WTC11 (cell line): ENCODE data around the gene CYTH3. TPM values are rescaled to one million over a fixed set of nuclear protein-coding genes. Genes with fewer than 3 reads are reported as not detected.

Source experiments
- ATAC-seq: fragments of 200-7000 bp; cut with Tn5 transposase; 2 replicates; pipeline ENCODE4 v1.10.0; 2021; ENCODE audit warnings: mild to moderate bottlenecking, moderate library complexity
- CTCF ChIA-PET: fragments of 300-600 bp; sonication (Branson Sonifier 250); formaldehyde crosslinking; loops from one replicate; lab custom pipeline; 2021; ENCODE audit warnings: antibody characterized with exemption; lab: Charles Lee
- POLR2A ChIA-PET: fragments of 350-600 bp; sonication (Branson Sonifier 250); formaldehyde crosslinking; loops from one replicate; lab custom pipeline; 2021; ENCODE audit warnings: antibody characterized with exemption; lab: Charles Lee
- DNase-seq: peaks from one replicate; pipeline ENCODE4 v3.0.0; 2021; ENCODE audit warnings: low spot score
- H3K27ac Mint-ChIP-seq: 2 replicates; pipeline ENCODE4 v1.8.0; 2021; ENCODE audit warnings: mixed read lengths
- H3K27me3 Mint-ChIP-seq: 2 replicates; pipeline ENCODE4 v1.8.0; 2021; ENCODE audit warnings: low read depth, mild to moderate bottlenecking, moderate library complexity, mixed read lengths
- H3K36me3 Mint-ChIP-seq: 2 replicates; pipeline ENCODE4 v1.8.0; 2021; ENCODE audit warnings: mixed read lengths
- H3K4me1 Mint-ChIP-seq: 2 replicates; pipeline ENCODE4 v1.8.0; 2022; ENCODE audit warnings: mixed read lengths
- H3K4me3 Mint-ChIP-seq: 2 replicates; pipeline ENCODE4 v1.8.0; 2021; ENCODE audit warnings: mild to moderate bottlenecking, moderate library complexity, mixed read lengths
- H3K9me3 Mint-ChIP-seq: 2 replicates; pipeline ENCODE4 v1.8.0; 2021; ENCODE audit warnings: mixed read lengths
- ATF1 ChIP-seq: sonication (generic); formaldehyde crosslinking; IDR thresholded peaks from 2 replicates; pipeline ENCODE4 v1.8.1; 2023; ENCODE audit warnings: mild to moderate bottlenecking, moderate library complexity, missing genetic modification reagents
- ELF4 ChIP-seq: sonication (generic); formaldehyde crosslinking; IDR thresholded peaks from 2 replicates; pipeline ENCODE4 v1.8.1; 2022; ENCODE audit warnings: low read depth, mild to moderate bottlenecking, moderate library complexity, missing genetic modification reagents
- ESRRA ChIP-seq: sonication (generic); formaldehyde crosslinking; IDR thresholded peaks from 2 replicates; pipeline ENCODE4 v1.8.1; 2022; ENCODE audit warnings: mild to moderate bottlenecking, missing genetic modification reagents, borderline replicate concordance
- FOXP1 ChIP-seq: sonication (generic); formaldehyde crosslinking; IDR thresholded peaks from 2 replicates; pipeline ENCODE4 v1.8.0; 2022; ENCODE audit warnings: missing genetic modification reagents, mild to moderate bottlenecking, moderate library complexity, borderline replicate concordance
- GABPB1 ChIP-seq: sonication (generic); formaldehyde crosslinking; IDR thresholded peaks from 2 replicates; pipeline ENCODE4 v1.8.1; 2023; ENCODE audit warnings: mild to moderate bottlenecking, missing genetic modification reagents
- NFATC4 ChIP-seq: fragments of 250-450 bp; sonication (Bioruptor Pico); IDR thresholded peaks from 2 replicates; pipeline ENCODE4 v1.9.0; 2021; ENCODE audit warnings: mild to moderate bottlenecking
- ZNF317 ChIP-seq: sonication (generic); formaldehyde crosslinking; IDR thresholded peaks from 2 replicates; pipeline ENCODE4 v1.8.1; 2023; ENCODE audit warnings: low read depth, mild to moderate bottlenecking, moderate library complexity, missing genetic modification reagents, borderline replicate concordance
- ZNF423 ChIP-seq: fragments of 250-450 bp; sonication (Bioruptor Pico); IDR thresholded peaks from 2 replicates; pipeline ENCODE4 v2.1.2; 2022; ENCODE audit warnings: mild to moderate bottlenecking, moderate library complexity
- ZNF671 ChIP-seq: fragments of 250-450 bp; sonication (Bioruptor Pico); IDR thresholded peaks from 2 replicates; pipeline ENCODE4 v1.8.0; 2021; ENCODE audit warnings: mild to moderate bottlenecking
- total RNA-seq: library from RNA; stranded (reverse); gene quantifications from 3 replicates; pipeline ENCODE4 v1.2.3, GENCODE V29; 2021
- TF ChIP-seq, protein P1 (sequence below): sonication (generic); formaldehyde crosslinking; IDR thresholded peaks from 2 replicates; pipeline ENCODE4 v1.8.1; 2023; ENCODE audit warnings: mild to moderate bottlenecking, missing genetic modification reagents, borderline replicate concordance
- TF ChIP-seq, protein P2 (sequence below): sonication (generic); formaldehyde crosslinking; IDR thresholded peaks from 2 replicates; pipeline ENCODE4 v1.8.0; 2022; ENCODE audit warnings: mild to moderate bottlenecking, missing genetic modification reagents
- TF ChIP-seq, protein P3 (sequence below): sonication (generic); formaldehyde crosslinking; conservative IDR thresholded peaks from 2 replicates; pipeline ENCODE4 v1.8.1; 2022; ENCODE audit warnings: mild to moderate bottlenecking, missing genetic modification reagents
- TF ChIP-seq, protein P4 (sequence below): sonication (generic); formaldehyde crosslinking; IDR thresholded peaks from 2 replicates; pipeline ENCODE4 v1.8.1; 2023; ENCODE audit warnings: mild to moderate bottlenecking, missing genetic modification reagents, moderate library complexity
- TF ChIP-seq, protein P5 (sequence below): sonication (generic); formaldehyde crosslinking; IDR thresholded peaks from 2 replicates; pipeline ENCODE4 v1.8.1; 2023; ENCODE audit warnings: mild to moderate bottlenecking, moderate library complexity, missing genetic modification reagents
- TF ChIP-seq, protein P6 (sequence below): sonication (generic); formaldehyde crosslinking; IDR thresholded peaks from 2 replicates; pipeline ENCODE4 v1.8.1; 2022; ENCODE audit warnings: missing genetic modification reagents, borderline replicate concordance
- TF ChIP-seq, protein P7 (sequence below): fragments of 250-450 bp; sonication (Bioruptor Pico); IDR thresholded peaks from 2 replicates; pipeline ENCODE4 v1.9.0; 2021; ENCODE audit warnings: mild to moderate bottlenecking
- TF ChIP-seq, protein P8 (sequence below): sonication (generic); formaldehyde crosslinking; IDR thresholded peaks from 2 replicates; pipeline ENCODE4 v1.8.1; 2022; ENCODE audit warnings: mild to moderate bottlenecking, missing genetic modification reagents, moderate library complexity, borderline replicate concordance

Gene CYTH3
- total RNA-seq, 1 experiment from 2014 or later: 13.2 TPM

DNA sequence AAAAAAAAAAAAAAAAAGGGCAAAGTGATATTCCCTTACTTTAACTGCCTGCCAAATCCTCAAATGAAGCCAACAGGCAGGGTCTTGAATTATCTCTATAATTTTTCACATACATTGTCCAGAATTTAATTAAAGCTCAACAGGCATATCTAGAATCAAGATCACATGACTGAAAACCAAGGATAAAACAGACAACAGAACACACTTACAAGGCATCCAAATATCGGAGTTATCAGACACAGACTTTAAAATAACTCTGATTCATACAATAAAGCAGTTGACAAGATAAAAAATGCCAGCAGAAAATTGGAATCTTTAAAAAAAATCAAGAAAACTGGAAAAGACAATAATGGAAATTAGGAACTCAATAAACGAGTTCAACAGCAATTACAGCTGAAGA is 10.7 kb downstream of the CYTH3 start:
- TF ChIP-seq ESRRA (CRISPR knock-in tag) (no peak), FOXP1 (CRISPR knock-in tag) (no peak)
- TF ChIP-seq, protein P1, sequence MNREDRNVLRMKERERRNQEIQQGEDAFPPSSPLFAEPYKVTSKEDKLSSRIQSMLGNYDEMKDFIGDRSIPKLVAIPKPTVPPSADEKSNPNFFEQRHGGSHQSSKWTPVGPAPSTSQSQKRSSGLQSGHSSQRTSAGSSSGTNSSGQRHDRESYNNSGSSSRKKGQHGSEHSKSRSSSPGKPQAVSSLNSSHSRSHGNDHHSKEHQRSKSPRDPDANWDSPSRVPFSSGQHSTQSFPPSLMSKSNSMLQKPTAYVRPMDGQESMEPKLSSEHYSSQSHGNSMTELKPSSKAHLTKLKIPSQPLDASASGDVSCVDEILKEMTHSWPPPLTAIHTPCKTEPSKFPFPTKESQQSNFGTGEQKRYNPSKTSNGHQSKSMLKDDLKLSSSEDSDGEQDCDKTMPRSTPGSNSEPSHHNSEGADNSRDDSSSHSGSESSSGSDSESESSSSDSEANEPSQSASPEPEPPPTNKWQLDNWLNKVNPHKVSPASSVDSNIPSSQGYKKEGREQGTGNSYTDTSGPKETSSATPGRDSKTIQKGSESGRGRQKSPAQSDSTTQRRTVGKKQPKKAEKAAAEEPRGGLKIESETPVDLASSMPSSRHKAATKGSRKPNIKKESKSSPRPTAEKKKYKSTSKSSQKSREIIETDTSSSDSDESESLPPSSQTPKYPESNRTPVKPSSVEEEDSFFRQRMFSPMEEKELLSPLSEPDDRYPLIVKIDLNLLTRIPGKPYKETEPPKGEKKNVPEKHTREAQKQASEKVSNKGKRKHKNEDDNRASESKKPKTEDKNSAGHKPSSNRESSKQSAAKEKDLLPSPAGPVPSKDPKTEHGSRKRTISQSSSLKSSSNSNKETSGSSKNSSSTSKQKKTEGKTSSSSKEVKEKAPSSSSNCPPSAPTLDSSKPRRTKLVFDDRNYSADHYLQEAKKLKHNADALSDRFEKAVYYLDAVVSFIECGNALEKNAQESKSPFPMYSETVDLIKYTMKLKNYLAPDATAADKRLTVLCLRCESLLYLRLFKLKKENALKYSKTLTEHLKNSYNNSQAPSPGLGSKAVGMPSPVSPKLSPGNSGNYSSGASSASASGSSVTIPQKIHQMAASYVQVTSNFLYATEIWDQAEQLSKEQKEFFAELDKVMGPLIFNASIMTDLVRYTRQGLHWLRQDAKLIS: no peak
- TF ChIP-seq, protein P2, sequence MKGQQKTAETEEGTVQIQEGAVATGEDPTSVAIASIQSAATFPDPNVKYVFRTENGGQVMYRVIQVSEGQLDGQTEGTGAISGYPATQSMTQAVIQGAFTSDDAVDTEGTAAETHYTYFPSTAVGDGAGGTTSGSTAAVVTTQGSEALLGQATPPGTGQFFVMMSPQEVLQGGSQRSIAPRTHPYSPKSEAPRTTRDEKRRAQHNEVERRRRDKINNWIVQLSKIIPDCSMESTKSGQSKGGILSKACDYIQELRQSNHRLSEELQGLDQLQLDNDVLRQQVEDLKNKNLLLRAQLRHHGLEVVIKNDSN (CRISPR knock-in tag): no peak
- TF ChIP-seq, protein P3, sequence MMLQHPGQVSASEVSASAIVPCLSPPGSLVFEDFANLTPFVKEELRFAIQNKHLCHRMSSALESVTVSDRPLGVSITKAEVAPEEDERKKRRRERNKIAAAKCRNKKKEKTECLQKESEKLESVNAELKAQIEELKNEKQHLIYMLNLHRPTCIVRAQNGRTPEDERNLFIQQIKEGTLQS (CRISPR knock-in tag): no peak
- ChIA-PET POLR2A (no interaction called here), CTCF (interaction anchor here (0.6 to 1.7 kb wide), 3 partner anchors 54 to 102 kb away, joined by 3 to 6 read pairs (median 5); no protein-coding TSS in a partner anchor)

DNA sequence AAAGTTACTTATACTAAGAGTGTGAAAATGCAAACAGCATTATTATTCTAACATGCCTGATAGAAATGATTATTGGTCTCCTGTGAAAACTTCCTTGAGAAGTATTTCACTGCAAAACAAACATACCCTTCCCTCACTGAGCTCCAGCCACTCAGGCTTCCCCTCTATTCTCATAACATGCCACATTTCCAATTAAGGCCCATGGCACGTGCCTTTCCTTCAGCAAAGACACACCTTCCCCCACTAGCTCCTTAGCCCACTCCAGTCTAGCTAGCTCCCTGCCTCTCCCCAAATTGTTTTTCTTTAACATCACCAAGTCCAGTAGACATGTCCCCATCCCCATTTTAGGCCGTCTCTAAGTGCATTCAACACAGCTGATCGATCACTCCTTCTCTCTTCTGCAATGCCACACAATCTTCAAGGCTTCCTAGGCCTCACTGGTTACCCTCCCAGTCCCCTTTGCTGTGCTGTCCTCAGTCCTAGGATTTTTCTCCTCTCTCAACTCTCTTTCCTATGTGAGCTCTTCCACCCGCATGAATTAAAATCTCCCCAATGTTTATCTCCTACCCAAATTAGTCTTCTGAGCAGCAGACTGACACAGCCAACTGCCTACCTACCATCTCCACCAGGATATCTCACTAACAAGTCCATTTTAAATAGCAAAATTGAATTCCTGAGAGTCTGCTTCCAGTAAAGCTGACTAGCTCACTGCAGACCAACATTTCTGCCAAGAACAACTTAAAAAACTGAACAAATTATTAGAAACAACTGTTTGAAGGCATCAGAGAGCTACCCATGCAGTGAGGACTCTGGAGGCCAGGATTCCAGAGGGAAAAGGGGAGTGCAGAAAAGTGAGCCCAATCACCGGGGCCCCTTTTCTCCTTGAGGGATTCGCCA is 11.9 kb downstream of the CYTH3 start:
- no peak overlapping the region for H3K4me3 Mint-ChIP-seq
- peaks cover 42% of the 10 kb centered on the region for H3K4me1 Mint-ChIP-seq
- TF ChIP-seq NFATC4 (CRISPR knock-in tag): no peak
- TF ChIP-seq, protein P4, sequence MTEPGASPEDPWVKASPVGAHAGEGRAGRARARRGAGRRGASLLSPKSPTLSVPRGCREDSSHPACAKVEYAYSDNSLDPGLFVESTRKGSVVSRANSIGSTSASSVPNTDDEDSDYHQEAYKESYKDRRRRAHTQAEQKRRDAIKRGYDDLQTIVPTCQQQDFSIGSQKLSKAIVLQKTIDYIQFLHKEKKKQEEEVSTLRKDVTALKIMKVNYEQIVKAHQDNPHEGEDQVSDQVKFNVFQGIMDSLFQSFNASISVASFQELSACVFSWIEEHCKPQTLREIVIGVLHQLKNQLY (CRISPR knock-in tag): no peak
- TF ChIP-seq ZNF317: no peak
- no peak for TF ChIP-seq ATF1 (CRISPR knock-in tag)
- TF ChIP-seq ZNF423: no peak
- TF ChIP-seq GABPB1 (CRISPR knock-in tag): no peak
- TF ChIP-seq, protein P5, sequence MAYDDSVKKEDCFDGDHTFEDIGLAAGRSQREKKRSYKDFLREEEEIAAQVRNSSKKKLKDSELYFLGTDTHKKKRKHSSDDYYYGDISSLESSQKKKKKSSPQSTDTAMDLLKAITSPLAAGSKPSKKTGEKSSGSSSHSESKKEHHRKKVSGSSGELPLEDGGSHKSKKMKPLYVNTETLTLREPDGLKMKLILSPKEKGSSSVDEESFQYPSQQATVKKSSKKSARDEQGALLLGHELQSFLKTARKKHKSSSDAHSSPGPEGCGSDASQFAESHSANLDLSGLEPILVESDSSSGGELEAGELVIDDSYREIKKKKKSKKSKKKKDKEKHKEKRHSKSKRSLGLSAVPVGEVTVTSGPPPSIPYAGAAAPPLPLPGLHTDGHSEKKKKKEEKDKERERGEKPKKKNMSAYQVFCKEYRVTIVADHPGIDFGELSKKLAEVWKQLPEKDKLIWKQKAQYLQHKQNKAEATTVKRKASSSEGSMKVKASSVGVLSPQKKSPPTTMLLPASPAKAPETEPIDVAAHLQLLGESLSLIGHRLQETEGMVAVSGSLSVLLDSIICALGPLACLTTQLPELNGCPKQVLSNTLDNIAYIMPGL: no peak
- no peak for TF ChIP-seq ZNF671 (CRISPR knock-in tag)
- TF ChIP-seq ELF4 (CRISPR knock-in tag): no peak
- TF ChIP-seq, protein P6, sequence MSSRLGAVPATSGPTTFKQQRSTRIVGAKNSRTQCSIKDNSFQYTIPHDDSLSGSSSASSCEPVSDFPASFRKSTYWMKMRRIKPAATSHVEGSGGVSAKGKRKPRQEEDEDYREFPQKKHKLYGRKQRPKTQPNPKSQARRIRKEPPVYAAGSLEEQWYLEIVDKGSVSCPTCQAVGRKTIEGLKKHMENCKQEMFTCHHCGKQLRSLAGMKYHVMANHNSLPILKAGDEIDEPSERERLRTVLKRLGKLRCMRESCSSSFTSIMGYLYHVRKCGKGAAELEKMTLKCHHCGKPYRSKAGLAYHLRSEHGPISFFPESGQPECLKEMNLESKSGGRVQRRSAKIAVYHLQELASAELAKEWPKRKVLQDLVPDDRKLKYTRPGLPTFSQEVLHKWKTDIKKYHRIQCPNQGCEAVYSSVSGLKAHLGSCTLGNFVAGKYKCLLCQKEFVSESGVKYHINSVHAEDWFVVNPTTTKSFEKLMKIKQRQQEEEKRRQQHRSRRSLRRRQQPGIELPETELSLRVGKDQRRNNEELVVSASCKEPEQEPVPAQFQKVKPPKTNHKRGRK (CRISPR knock-in tag): no peak
- TF ChIP-seq, protein P7, sequence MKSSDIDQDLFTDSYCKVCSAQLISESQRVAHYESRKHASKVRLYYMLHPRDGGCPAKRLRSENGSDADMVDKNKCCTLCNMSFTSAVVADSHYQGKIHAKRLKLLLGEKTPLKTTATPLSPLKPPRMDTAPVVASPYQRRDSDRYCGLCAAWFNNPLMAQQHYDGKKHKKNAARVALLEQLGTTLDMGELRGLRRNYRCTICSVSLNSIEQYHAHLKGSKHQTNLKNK (CRISPR knock-in tag): no peak
- TF ChIP-seq, protein P8, sequence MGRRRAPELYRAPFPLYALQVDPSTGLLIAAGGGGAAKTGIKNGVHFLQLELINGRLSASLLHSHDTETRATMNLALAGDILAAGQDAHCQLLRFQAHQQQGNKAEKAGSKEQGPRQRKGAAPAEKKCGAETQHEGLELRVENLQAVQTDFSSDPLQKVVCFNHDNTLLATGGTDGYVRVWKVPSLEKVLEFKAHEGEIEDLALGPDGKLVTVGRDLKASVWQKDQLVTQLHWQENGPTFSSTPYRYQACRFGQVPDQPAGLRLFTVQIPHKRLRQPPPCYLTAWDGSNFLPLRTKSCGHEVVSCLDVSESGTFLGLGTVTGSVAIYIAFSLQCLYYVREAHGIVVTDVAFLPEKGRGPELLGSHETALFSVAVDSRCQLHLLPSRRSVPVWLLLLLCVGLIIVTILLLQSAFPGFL (CRISPR knock-in tag): no peak
- H3K9me3 Mint-ChIP-seq: no peaks in the 10 kb centered on the region
- H3K36me3 Mint-ChIP-seq: no peaks in the 10 kb centered on the region
- CTCF ChIA-PET: interaction anchor here (0.6 to 1.7 kb wide), 3 partner anchors 95 to 100 kb away, joined by 3 to 6 read pairs (median 5); no protein-coding TSS in a partner anchor
- POLR2A ChIA-PET: no interaction called here
- H3K27ac Mint-ChIP-seq: peak overlapping the region; percentile 35
- ATAC-seq (no peak), DNase-seq (no peak)
- H3K27me3 Mint-ChIP-seq: no peaks in the 10 kb centered on the region

More for the DNA sequence above, 10.7 kb downstream of the CYTH3 start:
- Mint-ChIP-seq H3K36me3 (no peaks in the 10 kb centered on the region), H3K9me3 (no peaks in the 10 kb centered on the region), H3K27ac (no peak overlapping the region), H3K4me1 (peaks cover 33% of the 10 kb centered on the region), H3K4me3 (no peak overlapping the region), H3K27me3 (no peaks in the 10 kb centered on the region)
- DNase-seq (no peak), ATAC-seq (no peak)
